CD4-positive, alpha-beta T cell (primary cell): ENCODE measurements around the gene CCDC83. TPM values are rescaled to one million over a fixed set of nuclear protein-coding genes. Genes with fewer than 3 reads are reported as not detected.

Experiments
- ATAC-seq: fragments of 200-7000 bp; cut with Tn5 transposase; one replicate; pipeline ENCODE4 v1.10.0; 2022; ENCODE audit warnings: mild to moderate bottlenecking; ENCODE audit not compliant: poor library complexity
- CTCF ChIA-PET: fragments of 350-600 bp; sonication (Branson Sonifier 250); formaldehyde crosslinking; loops from one replicate; lab custom pipeline; 2021; ENCODE audit warnings: antibody characterized with exemption, inconsistent platforms; lab: Charles Lee
- POLR2A ChIA-PET: fragments of 350-600 bp; sonication (Branson Sonifier 250); formaldehyde crosslinking; loops from one replicate; lab custom pipeline; 2021; ENCODE audit warnings: antibody characterized with exemption, inconsistent platforms; lab: Charles Lee
- DNase-seq, 14 experiments: peaks; one replicate each; pipeline ENCODE4 v3.0.0-alpha.2; 2013 to 2020; ENCODE audit warnings: mixed read lengths in 2 of 14
- H3K27ac ChIP-seq, 2 donors: one replicate each; pipeline versions ENCODE4 v1.5.1 to v1.7.0; 2013; ENCODE audit warnings: low read length in 2 of 2, low read depth in 1 of 2, mild to moderate bottlenecking in 1 of 2
- H3K27me3 ChIP-seq, 2 experiments: 1 replicate in 1 of 2; 2 replicates in 1 of 2; pipeline versions ENCODE4 v1.6.1 to v1.7.0; 2013; ENCODE audit warnings: low read length in 2 of 2, control low read depth in 1 of 2, mild to moderate bottlenecking in 1 of 2, moderate library complexity in 1 of 2; ENCODE audit not compliant: insufficient read depth in 2 of 2, control insufficient read depth in 1 of 2
- H3K36me3 ChIP-seq: one replicate; pipeline ENCODE4 v1.6.1; 2013; ENCODE audit warnings: low read length, control low read depth; ENCODE audit not compliant: insufficient read depth
- H3K4me1 ChIP-seq: one replicate; pipeline ENCODE4 v1.6.1; 2013; ENCODE audit warnings: low read length, control low read depth; ENCODE audit not compliant: insufficient read depth
- H3K4me3 ChIP-seq: one replicate; pipeline ENCODE4 v1.5.1; 2013; ENCODE audit warnings: mild to moderate bottlenecking, low read length, moderate library complexity
- H3K9me3 ChIP-seq, 2 experiments: 1 replicate in 1 of 2; 2 replicates in 1 of 2; pipeline versions ENCODE4 v1.6.1 to v1.7.0; 2013; ENCODE audit warnings: low read length in 2 of 2, mild to moderate bottlenecking in 2 of 2, control low read depth in 1 of 2, moderate library complexity in 1 of 2; ENCODE audit not compliant: control insufficient read depth in 1 of 2, insufficient read depth in 1 of 2
- H3K27ac Mint-ChIP-seq: one replicate; pipeline ENCODE4 v1.8.0; 2020; ENCODE audit warnings: mixed read lengths
- H3K27me3 Mint-ChIP-seq: one replicate; pipeline ENCODE4 v1.8.0; 2021; ENCODE audit warnings: mixed read lengths
- H3K36me3 Mint-ChIP-seq: one replicate; pipeline ENCODE4 v1.8.0; 2021; ENCODE audit warnings: low read depth, mixed read lengths
- H3K4me1 Mint-ChIP-seq: one replicate; pipeline ENCODE4 v1.8.0; 2021; ENCODE audit warnings: low read depth, mixed read lengths
- H3K4me3 Mint-ChIP-seq: one replicate; pipeline ENCODE4 v1.8.0; 2020; ENCODE audit warnings: mild to moderate bottlenecking, mixed read lengths
- H3K9me3 Mint-ChIP-seq: one replicate; pipeline ENCODE4 v1.8.0; 2020; ENCODE audit warnings: mixed read lengths
- CTCF ChIP-seq: fragments of 200-600 bp; IDR thresholded peaks from one replicate; pipeline ENCODE4 v1.8.0; 2022; ENCODE audit warnings: antibody characterized with exemption, mild to moderate bottlenecking
- intact Hi-C, 2 experiments: fragments of 100-400 bp; cut with DNase I in 1 of 2; cut with micrococcal nuclease in 1 of 2; formaldehyde crosslinking; loops; one replicate each; pipeline versions ENCODE4 v1.15.1 to v1.9.0; 2023 to 2025; cut with DNase I, micrococcal nuclease
- total RNA-seq, 174 experiments: library from RNA in 2 of 174; stranded (reverse) in 2 of 174; gene quantifications; one replicate each; pipeline ENCODE4 v1.2.3 and lab custom pipeline; 2021 to 2026

CCDC83 gene
- total RNA-seq, 2 experiments from 2014 or later: not detected

GRCh38 chr11:85821636-85822035 lies 33.5 kb upstream of the CCDC83 start:
- ChIA-PET CTCF (interaction anchor here (2.0 to 2.1 kb wide), 2 partner anchors 12 to 33 kb away, joined by 5 read pairs; partner anchors contain the start of gene CCDC83), POLR2A (interaction anchor here (0.6 to 1.4 kb wide), 5 partner anchors 12 to 174 kb away, joined by 3 to 6 read pairs (median 4); partner anchors contain the start of genes CREBZF and TMEM126A)
- no peaks in the 10 kb centered on the region for H3K9me3 Mint-ChIP-seq
- Histone ChIP-seq H3K36me3 (no peaks in the 10 kb centered on the region), H3K27ac (no peak overlapping the region), H3K9me3 (no peaks in the 10 kb centered on the region), H3K4me1 (peaks cover 47% of the 10 kb centered on the region), H3K4me3 (no peak overlapping the region), H3K27me3 (no peaks in the 10 kb centered on the region)
- no peak for DNase-seq
- no peak for ATAC-seq
- no peak for TF ChIP-seq CTCF
- no peak overlapping the region for H3K4me3 Mint-ChIP-seq
- intact Hi-C loops: loop anchor here (2.0 to 5.0 kb wide), 5 partner anchors 33 to 194 kb away; partner anchors contain the start of genes CCDC83 (in 1 of the 2), CREBZF (in 1 of the 2), DLG2 (in 1 of the 2) and TMEM126B (in 1 of the 2)
- no peaks in the 10 kb centered on the region for H3K36me3 Mint-ChIP-seq
- H3K4me1 Mint-ChIP-seq: peaks cover 55% of the 10 kb centered on the region
- H3K27me3 Mint-ChIP-seq: no peaks in the 10 kb centered on the region
- H3K27ac Mint-ChIP-seq: peak overlapping the region; percentile 83

- no peak for DNase-seq
- Histone ChIP-seq H3K27me3 (no peaks in the 10 kb centered on the region), H3K27ac (no peak overlapping the region), H3K36me3 (no peaks in the 10 kb centered on the region), H3K4me3 (no peak overlapping the region), H3K9me3 (no peaks in the 10 kb centered on the region), H3K4me1 (peaks cover 59% of the 10 kb centered on the region)
- no peak for ATAC-seq
- CTCF ChIA-PET: interaction anchor here (0.9 to 2.1 kb wide), 4 partner anchors 13 to 70 kb away, joined by 4 to 6 read pairs (median 5); partner anchors contain the start of gene CCDC83
- POLR2A ChIA-PET: interaction anchor here (3.5 to 5.0 kb wide), 2 partner anchors 70 to 158 kb away, joined by 13 to 48 read pairs; partner anchors contain the start of gene CREBZF
- H3K36me3 Mint-ChIP-seq: no peaks in the 10 kb centered on the region
- TF ChIP-seq CTCF: no peak
- H3K4me3 Mint-ChIP-seq: no peak overlapping the region
- no peaks in the 10 kb centered on the region for H3K9me3 Mint-ChIP-seq
- no peaks in the 10 kb centered on the region for H3K27me3 Mint-ChIP-seq
- peak overlapping the region; percentile 83 for H3K27ac Mint-ChIP-seq
- intact Hi-C loops: loop anchor here (1.0 to 5.0 kb wide), 5 partner anchors 14 to 196 kb away; partner anchors contain the start of genes CCDC83 (in 1 of the 2), CREBZF (in 1 of the 2), DLG2 (in 1 of the 2) and TMEM126B (in 1 of the 2)
- H3K4me1 Mint-ChIP-seq: peaks cover 67% of the 10 kb centered on the region
Observed at GRCh38 chr11:85822814-85823213, 32.4 kb upstream of the CCDC83 start.

- no peak for TF ChIP-seq CTCF
- POLR2A ChIA-PET: interaction anchor here (0.6 to 5.0 kb wide), 22 partner anchors 9 to 429 kb away, joined by 3 to 48 read pairs (median 4); partner anchors contain the start of genes CCDC83, CREBZF, PICALM and SYTL2
- intact Hi-C loops: loop anchor here (1.0 to 5.0 kb wide), 7 partner anchors 15 to 197 kb away; partner anchors contain the start of genes CCDC83 (in 1 of the 2), CREBZF (in 1 of the 2), DLG2 (in 1 of the 2) and TMEM126B (in 1 of the 2)
- peaks cover 69% of the 10 kb centered on the region for H3K4me1 Mint-ChIP-seq
- H3K4me3 Mint-ChIP-seq: peak overlapping the region; percentile 77
- Histone ChIP-seq H3K27me3 (no peaks in the 10 kb centered on the region), H3K27ac (peak overlapping the region in 1 of 2 donors; percentile 19), H3K9me3 (no peaks in the 10 kb centered on the region), H3K4me3 (no peak overlapping the region), H3K4me1 (peaks cover 60% of the 10 kb centered on the region), H3K36me3 (no peaks in the 10 kb centered on the region)
- H3K27me3 Mint-ChIP-seq: no peaks in the 10 kb centered on the region
- CTCF ChIA-PET: interaction anchor here (0.9 to 2.7 kb wide), 6 partner anchors 13 to 71 kb away, joined by 3 to 15 read pairs (median 5); partner anchors contain the start of gene CCDC83
- peak overlapping the region; percentile 83 for H3K27ac Mint-ChIP-seq
- no peaks in the 10 kb centered on the region for H3K36me3 Mint-ChIP-seq
- H3K9me3 Mint-ChIP-seq: no peaks in the 10 kb centered on the region
- ATAC-seq: peak; percentile 83
- DNase-seq: peak; percentile 42 to 94 (median 58)
Observed at GRCh38 chr11:85823816-85824215, 31.4 kb upstream of the CCDC83 start.
